Prostate gland (tissue), 2 donors: Measurements from ENCODE around the gene NCOA1.

Experiments
- CTCF ChIP-seq, 4 experiments: fragments of 200-600 bp in 2 of 4; fragments of 450-650 bp in 2 of 4; sonication (generic) in 2 of 4; IDR thresholded peaks; 1 replicate in 3 of 4; 2 replicates in 1 of 4; pipeline ENCODE4 v1.5.1; 2016 to 2019; ENCODE audit warnings: antibody characterized with exemption in 4 of 4, mild to moderate bottlenecking in 2 of 4, moderate library complexity in 2 of 4
- POLR2AphosphoS5 ChIP-seq: sonication (generic); formaldehyde crosslinking; IDR thresholded peaks from one replicate; pipeline ENCODE4 v1.6.1; 2017; ENCODE audit warnings: antibody characterized with exemption

- no peak for TF ChIP-seq CTCF (IDR thresholded peaks at IDR 0.05)
- TF ChIP-seq POLR2AphosphoS5 = no peak
These were observed 41.7 kb upstream of the NCOA1 start for GRCh38 chr2:24449344-24449743.
